Measurements from ENCODE around the gene ZBTB9.
A peak's percentile ranks its signal among the peaks of the same experiment; 100 is the strongest.

Gene ZBTB9

DNA sequence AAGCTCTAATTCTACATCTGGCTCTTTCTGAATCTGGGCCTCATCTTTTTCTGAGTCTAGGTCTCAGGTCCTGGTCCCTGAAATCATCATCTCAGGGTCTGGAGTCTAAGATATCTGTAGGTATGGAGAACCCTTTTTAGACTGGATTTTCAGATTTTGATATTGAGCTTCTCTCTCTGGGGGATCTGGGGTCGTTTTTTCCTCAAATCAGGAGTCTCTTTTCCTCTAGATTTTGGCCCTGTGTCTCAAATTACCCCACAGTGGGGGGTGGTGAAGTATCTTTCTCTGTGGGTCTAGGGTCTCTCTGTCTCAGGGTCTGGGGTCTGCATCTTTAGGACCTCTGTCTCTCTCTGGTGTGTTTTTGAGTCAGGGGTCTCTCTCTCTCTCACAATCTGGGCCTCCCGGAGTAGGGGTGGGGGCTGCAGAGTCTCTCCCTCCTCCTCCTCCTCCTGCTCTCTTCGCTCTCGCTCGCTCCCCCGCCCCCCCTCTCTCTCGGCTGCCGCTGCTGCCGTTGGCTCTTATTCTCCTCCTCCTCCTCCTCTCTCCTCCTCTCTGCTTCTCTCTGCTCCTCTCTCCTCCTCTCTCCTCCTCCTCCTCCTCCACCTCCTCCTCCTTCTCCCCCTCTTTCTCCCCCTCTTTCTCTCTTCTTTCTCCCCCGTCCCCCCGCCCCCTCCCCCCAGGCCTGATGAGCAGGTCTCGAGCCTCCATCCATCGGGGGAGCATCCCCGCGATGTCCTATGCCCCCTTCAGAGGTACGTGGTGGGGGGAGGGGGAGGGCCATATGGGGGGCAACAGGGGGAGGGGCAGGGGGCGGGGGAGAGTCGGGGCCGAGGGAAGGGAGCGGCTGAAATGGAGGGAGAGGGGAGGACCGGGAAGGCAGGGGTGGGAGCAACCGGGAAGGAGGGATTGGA, 34.5 kb upstream of the ZBTB9 start, which contains the start of gene SYNGAP1:
TSS of gene SYNGAP1 (plus strand) at position 486 of the 911 bp plus-strand sequence. CDS start at position 686, 200 bp downstream.
- DNase-seq = peak; percentile 81

DNA sequence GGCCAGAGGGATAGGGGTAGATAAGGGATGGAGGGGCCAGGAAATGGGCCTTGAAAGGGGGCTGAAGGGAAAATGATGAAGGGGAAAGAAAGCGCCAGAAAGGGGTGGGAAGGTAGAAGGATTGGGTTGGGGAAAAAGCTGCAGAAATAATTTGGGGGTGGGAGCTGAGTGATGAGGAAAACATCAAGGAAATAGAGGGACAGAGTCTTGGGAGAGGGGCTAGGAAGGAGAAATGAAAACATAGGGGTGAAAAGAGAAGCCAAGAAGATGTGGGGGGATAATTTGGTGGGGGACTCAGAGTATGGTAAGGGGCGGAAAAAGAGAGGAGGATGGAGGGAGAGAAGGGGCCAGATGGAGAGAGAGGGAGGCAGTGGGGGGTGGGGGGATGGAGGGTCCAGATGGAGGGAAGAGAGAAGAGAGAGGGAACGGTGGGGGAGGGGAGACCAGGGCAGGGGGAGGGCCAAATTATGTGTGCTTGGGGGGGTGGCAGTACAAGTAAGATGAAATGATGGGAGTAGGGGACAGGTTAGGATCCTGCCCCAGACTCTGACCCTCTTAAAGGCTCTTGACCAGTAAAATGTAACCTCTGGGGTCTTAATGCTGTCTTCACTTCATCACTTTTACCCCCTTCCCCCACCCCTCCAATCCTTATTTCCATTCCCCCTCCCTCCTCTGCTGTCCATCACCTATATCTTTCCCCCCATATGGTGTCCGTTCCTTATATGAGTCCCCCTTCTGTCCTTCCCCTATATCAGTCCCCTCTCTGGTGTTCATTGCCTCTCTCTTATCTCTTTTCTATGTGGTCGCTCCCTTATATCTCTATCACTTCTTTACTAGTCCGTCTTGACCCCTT, 33.7 kb upstream of the ZBTB9 start:
- peak; percentile 38 for DNase-seq

DNA sequence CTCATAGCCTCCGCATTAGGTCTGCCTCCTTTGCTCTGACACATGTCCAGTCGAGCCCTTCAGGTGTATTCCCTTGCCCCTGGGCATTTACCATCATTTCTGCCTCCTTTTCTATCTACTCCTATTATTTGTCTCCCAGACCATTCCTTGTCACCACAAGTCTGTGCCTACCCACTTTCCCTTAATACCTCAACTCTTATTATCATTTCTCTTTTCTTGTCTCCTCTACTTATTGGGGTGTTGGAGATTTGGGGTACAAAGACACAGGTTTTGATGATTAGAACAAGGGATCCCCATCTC, 33.1 kb upstream of the ZBTB9 start:
- DNase-seq = no peak

DNA sequence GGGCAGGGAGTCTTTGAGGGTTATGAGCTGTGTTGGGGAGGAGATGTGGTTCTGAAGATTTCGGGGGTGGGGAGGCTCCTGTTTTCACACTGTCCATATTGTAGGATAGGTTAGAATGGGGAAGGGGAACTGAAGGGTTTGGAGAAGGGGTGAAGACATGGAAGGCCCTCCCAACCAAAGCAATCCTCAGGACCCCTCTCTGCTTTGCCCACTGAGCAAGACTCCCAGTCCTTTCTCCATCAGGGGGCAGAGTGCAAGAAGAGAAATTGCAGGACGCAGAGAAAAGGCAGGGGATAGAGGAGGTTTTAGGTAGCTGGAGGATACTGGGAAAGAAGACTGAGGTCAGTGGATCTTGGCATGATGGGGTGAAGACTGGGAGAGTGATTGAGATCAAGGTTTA, 30.6 kb upstream of the ZBTB9 start:
- no peak for DNase-seq

DNA sequence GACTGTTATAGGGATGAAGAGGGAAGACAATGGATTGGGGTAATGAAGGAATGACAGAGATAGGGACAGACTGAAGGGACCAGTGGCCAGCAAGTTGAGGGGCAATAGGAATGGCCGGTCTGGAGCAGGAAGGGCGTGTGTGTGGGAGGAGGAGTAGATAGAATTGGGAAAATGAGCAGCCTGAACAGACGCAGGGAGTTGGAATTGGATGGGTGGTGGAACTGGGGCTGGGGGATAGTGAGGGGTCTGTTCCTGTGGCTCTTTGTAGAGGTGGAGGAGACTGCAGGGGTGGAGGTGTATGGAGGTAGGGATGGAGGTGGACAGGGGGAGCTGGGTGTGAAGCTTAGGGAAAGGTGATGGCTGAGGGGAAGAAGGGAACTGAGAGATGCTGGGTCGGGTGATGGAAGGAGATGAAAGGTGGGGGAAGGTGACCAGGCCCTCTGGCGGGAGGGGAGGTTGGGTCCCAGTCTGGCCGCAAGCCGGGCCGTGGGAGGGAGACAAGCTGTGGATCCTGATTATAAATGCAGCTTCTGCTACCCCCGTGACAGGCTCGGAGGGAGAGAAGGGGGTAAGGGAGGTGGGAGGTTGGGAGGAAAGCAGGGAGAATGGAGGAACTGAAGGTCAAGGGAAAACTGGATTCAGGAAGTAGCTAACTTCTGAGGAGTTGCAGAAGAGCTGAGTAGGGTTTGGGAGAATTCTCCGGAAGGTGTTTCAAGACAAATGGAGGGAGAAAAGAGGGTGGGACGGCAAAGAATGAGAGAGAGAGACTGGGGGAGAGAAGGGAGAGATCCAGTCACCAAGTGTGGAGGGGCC, 29.3 kb upstream of the ZBTB9 start:
- no peak for DNase-seq

DNA sequence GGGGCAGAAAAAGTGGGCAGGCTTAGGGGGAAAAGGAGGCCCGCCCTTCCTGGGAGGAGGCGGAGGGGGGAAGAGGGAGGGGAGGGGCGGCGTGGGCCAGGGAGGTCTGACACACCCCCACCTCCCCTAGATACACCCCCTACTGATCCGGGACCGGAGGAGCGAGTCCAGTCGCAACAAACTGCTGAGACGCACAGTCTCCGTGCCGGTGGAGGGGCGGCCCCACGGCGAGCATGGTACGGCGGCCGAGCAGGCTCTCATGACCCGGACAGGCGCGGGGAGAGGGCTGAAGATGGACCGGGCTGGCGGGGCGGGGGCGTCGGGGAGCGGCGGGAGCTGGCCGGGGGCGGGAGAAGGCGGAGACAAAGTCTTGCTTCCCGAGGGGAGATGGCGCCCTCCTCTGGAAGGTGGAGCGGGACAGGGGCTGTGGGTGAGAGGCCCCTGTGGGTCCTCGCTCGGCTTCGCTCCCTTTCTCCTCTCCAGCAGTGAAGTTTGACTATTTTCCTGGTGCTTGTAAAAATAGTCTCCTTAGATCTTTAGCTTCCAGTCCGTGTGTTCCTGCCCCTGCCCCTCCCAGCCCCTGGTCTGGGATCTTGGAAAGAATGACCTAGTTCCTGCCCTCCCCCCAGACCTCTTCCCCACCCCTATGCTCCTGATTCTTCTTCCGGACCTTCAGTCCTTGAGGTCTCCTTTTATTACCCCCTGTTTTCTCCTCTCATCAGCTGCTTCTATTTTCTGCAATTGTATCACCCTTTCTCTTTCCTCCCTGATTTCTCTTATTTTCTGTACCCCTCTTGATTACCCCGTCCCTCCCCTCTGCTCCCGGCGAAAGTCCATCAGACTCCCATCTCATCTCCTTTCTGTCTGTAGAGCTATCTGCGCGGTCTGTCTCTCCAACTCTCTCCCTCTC, 28.5 kb upstream of the ZBTB9 start:
- peak; percentile 84 for DNase-seq

DNA sequence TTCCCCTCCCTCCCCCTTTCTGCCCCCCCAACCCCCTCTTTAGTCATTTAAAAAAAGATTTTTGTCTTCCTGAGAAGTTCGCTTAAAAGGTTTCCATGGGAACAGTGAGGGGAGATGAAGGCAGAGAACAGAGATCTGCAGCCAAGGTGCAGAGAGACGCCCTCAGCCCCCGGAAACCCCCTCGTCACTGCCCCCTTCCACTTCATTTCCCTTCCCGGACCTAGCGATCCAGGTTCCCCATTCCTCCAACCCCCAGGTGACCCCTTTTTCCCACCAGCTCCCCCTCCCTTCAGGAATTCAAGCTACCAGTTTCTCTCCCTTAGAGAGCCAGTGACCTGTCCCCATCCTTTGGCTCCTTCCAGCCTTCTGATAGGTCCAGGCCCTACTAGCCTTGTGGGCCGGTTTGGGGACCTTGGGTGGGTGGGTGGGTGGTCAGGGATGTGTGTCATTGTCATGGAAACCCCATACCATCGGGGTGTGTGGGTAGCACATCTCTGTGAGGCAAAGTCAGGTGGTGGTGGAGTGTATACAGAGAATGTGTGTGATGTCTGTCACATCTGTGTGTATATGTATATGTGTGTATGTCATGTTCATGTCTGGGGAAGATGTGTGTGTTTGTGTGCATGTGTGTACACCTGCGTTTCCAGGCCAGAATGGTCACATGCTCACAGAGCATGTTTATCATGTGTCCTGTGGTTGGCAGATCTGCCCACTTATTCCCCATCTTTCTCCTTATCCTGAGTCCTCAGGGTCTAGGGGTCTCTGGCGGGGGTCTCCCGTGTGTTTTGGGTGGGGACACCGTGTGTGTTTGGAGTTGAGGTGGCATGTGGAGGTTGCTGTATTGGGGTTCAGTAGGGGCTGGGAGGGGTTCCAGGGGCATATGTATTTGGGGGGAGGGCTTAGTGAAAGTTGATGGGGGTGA, 27.5 kb upstream of the ZBTB9 start:
- DNase-seq = no peak

DNA sequence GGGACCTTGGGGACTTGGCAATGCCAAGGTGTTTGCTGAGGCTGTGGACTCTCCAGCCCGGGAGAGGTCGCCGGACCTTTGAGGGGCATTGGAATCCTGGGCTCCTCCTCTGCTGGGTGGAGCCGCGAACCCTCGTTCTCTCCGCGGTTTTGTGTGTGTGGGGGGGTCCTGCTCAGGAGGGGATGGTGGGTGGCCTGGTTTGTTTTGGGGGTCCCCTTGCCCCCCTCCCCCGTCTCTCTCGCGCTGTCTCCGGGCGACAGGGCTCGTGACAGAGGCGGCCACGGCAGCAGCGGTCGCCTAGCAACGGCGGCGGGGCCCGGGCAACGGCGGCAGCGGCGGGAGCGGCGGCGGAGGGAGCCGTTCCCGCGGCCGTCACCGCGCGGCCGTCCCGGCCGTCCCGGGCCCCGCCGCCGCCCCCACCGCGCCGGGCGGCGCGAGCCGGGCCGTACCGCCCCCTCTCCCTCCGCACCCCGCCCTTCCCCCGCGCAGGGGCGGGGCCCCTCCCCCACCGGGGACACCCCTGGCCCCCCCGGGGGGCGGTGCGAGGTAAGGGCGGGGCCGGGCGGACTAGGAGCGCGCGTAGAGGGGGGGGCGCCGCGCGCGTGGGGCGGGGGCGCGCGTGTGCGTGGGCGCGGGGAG, 26.7 kb upstream of the ZBTB9 start:
- no peak for DNase-seq

DNA sequence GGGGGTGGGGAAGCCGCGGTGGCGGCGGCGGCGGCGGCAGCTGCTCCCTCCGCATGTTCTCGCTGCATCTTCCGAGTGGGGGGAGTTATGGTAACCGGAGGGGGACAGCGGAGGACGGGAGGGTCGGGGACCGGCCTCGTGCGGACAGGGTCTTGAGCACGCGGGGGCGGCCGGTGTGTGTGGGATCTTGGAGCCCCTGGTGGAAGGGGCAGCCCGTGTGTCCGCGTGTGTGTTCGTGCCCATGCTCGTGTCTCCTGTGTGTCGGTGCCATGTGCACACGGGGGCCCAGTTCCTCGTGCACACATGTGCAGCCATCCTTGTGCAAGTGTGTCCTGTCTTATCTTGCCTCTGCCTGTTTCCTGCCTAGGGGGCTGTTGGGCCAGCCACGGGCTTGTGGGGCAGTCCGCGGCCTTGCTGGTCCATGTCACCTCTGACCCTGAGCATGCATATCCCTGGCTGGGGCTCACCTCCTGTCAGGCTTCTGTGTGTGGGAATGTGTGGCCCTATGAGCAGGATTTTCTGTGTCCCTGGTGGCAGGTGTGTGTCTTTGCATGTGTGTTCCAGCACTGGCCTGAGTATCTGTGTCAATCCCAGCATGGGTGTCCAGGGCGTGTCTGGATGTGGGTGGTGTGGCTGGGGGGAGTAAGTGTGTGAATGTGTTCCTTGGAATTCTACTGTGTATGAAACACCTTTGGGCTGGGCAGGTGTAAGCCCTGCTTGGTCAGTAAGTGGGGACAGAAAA, 26.0 kb upstream of the ZBTB9 start:
- DNase-seq = no peak

DNA sequence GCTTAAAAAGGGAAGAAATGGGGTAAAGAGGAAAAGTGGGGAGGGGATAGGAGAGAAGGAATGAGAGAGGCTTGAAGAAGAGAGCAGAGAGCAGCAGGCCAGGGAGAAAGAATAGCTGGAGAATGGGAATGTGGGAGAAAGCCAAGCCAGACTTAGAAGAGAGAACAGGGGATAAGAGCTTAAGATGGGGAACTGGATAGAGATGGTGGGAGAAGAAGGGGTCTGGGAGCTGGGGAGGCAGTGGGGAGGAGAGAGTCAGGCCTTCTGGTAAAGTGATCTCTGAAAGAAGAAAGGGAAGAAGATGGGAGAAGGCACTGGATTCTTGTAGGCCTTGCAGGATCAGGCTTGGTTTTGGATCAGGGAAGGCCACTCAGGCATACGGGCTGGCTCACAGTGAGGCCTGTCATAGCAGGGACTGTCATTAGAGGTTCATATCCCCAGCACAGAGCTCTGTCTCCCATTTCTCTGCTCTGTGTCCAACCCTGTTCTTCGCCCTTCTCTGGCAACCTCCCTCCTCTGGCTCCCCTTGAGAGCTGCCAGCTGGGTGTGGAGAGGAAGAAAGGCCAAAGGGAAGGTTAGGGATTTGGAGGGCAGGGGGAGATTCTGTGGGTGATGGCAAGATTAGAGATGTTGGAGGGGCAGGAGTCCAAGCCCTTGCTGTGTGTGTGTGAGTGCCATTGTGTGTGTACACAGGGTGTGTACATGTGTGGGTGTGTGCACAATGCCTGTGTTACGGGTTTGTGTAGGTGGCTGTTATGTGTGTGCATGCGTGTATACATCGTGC, 25.2 kb upstream of the ZBTB9 start:
- DNase-seq = no peak

DNA sequence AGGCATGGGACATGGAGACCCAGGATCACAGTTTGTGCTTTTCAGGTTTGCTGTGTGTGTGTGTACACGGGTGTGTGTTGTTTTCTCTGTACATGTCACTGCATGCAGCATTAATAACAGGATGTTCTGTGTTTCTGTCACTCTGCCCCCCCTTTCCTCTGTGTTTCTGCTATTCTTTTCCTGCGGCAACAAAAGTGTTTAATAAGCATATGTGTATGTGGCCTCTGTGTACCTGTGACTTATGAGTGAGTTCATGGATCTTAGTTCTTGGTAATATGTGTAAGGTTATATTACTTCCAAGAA, 24.7 kb upstream of the ZBTB9 start:
- no peak for DNase-seq

DNA sequence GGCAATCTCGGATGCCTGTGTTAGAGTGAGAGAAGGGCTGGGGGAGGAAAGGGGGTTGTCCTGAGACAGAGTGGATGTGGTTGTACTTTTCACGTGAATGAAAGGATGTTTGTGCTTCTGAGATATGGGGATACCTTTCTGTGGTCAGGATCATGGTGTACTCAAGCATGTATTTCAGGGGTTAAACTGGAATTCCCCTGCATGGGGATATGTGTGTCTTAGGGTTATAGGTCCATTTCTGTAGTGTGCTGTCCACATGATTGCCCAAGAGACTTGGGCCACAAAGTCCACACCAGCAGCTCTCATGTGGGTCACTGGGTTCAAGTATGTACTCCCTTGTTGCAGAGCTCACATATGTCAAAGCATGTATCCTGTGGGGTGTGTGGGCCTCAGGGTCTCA, 24.0 kb upstream of the ZBTB9 start:
- no peak for DNase-seq

DNA sequence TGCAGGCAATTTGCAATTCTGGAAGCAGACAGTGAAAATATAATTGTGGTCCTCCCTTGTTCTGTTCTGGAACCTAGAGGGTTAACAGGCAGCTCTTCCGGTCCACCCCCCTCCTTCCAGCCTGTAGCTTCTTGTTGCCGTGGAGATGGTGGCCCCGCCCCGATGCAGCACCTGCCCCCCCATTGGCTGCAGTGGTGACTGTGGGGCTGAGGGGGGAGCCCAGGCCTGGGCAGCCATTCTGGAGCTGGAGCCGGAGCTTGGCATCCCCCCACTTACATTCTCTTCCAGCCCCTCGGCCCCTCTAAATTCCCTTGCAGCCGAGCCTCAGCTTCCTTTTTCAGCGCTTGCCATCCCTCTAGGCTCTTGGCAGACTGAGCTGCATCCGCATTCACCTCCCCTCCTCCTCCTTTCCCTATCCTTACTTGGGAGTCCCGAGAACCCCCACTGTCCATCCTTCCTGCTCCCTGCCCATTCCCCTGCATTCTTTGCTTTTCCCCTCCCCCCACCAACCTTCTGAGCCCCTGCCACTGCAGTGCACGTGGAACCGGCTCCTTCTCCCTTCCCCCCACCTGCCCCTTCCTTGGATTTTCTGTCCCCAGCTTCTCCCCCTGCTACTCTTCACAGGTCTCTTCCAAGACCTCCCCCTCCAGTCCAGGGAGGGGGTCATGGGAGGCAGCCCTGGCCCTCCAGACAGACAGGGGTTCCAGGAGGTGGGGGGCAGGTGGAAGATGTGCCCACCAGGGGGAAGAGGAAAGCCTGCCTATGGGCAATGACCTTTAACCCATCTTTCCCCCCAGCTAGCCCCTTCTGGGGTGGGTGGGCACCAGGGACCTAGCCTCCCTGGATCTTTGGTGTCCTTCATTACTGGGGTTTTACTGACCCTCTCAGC, 23.1 kb upstream of the ZBTB9 start:
- peak; percentile 55 for DNase-seq

DNA sequence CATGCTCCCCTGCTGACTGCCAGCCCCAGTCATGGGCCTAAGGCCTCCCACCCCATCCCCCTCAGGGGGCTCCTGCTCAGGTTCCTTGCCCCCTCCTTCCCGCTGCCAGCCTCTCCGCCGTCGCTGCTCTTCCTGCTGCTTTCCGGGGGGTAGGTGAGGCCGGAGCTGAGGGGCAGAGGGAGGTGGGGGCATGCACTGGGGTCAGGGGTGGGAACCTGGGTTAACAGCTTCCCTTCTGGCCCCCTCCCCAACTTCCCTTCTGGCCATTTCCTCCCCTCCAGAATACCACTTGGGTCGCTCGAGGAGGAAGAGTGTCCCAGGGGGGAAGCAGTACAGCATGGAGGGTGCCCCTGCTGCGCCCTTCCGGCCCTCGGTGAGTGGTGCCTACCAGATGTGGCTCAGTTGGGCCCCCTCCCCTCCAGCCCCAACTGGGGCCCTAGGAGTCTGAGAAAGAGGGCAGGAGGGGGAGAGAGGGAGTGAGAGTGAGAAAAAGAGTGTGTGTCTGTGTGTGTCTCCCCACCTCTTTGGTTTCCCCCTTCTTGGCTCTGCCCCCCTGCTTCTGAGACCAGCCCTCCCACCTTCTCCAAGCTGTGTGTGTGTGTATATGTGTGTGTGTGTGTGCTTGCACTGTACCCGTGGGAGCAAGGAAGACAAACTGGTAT, 22.4 kb upstream of the ZBTB9 start:
- no peak for DNase-seq

DNA sequence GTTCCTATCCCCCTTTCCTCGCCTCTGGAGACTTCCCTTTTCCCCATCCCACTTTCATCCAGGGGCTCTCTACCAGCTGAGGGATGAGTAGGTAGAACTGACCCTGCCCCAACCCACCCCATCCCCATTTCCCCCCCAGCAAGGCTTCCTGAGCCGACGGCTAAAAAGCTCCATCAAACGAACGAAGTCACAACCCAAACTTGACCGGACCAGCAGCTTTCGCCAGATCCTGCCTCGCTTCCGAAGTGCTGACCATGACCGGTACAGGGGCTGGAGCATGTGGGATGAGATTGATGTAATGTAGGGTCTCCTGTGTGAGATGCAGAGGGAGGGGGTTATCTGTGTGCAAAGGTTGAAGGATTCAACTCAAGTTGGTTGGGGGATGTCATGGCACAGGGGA, 21.8 kb upstream of the ZBTB9 start:
- no peak for DNase-seq

DNA sequence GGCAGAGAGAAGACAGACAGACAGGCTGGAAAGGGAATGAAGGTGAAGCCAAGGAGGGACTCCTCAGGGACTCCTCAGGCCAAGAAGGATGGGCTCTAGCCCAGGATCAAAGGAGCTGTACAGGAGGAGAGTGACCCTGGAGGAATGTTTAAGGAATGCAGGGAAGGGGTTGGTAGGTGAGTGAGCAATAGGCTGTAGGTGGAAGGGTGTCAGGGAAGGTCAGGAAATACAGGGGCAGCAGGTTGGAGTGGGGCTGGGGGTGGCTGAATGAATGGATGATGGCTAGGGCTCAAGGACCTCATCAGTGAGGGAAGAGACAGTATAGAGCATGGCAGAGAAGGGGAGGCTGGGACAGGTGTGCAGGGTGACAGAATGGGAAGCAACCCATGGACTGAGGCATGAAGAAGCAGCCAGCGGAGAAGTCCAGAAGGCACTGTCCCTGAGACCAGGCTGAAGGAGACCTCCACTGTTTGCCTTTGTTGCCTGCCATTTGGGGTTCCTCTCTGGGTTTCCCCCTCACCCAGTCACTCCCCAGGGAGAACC, 21.3 kb upstream of the ZBTB9 start:
- no peak for DNase-seq

All from fibroblast of skin of abdomen (primary cell).